ENCODE measurements around the gene LRRC36. TPM values are rescaled to one million over a fixed set of nuclear protein-coding genes. Genes with fewer than 3 reads are reported as not detected.

The LRRC36 gene
- total and polyA plus RNA-seq, 9 of the 15 experiments (the other 6 are each of a cell fraction or from before 2014, with no cell fraction given) = 0.09 to 0.40 (median 0.17) TPM; not detected in 1

DNA sequence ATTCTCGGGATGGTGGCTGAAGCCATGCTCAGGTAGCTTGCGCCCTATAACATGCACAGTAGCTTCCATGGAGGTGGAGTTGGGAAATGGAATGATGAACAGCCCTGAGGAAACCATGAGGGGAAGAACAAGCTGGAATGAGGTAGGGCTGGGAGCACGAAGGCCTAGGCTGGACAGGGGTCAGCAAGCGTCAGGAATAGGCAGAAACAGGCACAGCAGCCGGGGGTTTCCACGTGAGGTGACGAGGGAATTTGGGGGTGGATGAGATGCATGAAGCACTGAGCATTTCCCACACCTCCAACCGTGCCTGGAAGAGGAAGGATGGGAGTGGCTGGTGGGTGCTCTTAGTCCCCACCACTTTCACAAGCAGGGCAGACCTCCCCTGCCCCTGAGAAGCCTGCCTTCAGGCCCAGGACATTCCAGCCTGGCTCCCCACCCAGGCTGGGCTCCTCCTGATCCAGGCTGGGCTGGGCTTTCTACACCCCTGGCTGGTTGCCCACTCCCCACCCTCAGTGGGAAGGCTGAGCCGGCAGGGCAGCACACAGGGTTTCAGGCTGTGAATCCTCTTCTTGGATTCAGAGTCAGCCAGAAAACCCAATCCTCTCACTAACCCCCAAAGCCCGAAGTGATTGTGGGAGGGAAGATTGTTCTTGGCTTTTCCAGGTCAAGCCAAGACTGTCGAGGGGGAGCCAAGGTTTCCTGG is 25.4 kb upstream of the LRRC36 start:
- ATAC-seq = no peak
- POLR2A ChIA-PET = no interaction called here
- Histone ChIP-seq H3K9me1 (ENCODE audit: control insufficient read depth, insufficient read depth, low read length) (no peaks in the 10 kb centered on the region), H3K4me3 (no peak overlapping the region), H3K27ac (ENCODE audit: extremely low read depth, low read depth, low read length) (no peak overlapping the region), H3K9me3 (replicated peaks; ENCODE audit: control insufficient read depth, insufficient read depth, low read depth, low read length) (no peaks in the 10 kb centered on the region), H4K20me1 (replicated peaks; ENCODE audit: control insufficient read depth, insufficient read depth, low read length) (no peaks in the 10 kb centered on the region), H3K36me3 (ENCODE audit: control insufficient read depth, insufficient read depth, low read length) (no peaks in the 10 kb centered on the region), H2AFZ (ENCODE audit: low read depth, low read length) (no peak overlapping the region), H3K79me2 (ENCODE audit: control insufficient read depth, insufficient read depth, low read length) (no peaks in the 10 kb centered on the region), H3K4me2 (ENCODE audit: insufficient read depth, low read length) (no peak overlapping the region), H3K4me1 (replicated peaks in 1 of 2; ENCODE audit: control insufficient read depth in 2 of 2, insufficient read depth in 2 of 2, low read length in 2 of 2) (peaks cover 0 to 10% of the 10 kb centered on the region in 2 experiments; a peak in 1 of 5 replicates), H3K27me3 (ENCODE audit: control insufficient read depth in 2 of 2, insufficient read depth in 2 of 2, low read length in 2 of 2) (peaks cover 14 to 15% of the 10 kb centered on the region in 2 experiments; a peak in 4 of 5 replicates), H3K9ac (ENCODE audit: insufficient read depth in 1 of 2, low read depth in 2 of 2, low read length in 2 of 2) (no peak overlapping the region)
- intact Hi-C loops (cut with micrococcal nuclease) (no loop called here), in situ Hi-C loops (cut with MboI) (no loop called here)
- CTCF ChIA-PET (ENCODE audit: low intra/inter-chr PET ratio) = no interaction called here
- 17% methylated on average over 9 of the region's 11 CpGs for WGBS (ENCODE audit: insufficient coverage, low coverage, missing lambda C conversion rate)
- no TSS peak for BruUV-seq (replicated peaks)
- no peak for DNase-seq (ENCODE audit: extremely low read depth in 1 of 4, low spot score in 3 of 4)
- no peak for FAIRE-seq
- TF ChIP-seq, protein P1, sequence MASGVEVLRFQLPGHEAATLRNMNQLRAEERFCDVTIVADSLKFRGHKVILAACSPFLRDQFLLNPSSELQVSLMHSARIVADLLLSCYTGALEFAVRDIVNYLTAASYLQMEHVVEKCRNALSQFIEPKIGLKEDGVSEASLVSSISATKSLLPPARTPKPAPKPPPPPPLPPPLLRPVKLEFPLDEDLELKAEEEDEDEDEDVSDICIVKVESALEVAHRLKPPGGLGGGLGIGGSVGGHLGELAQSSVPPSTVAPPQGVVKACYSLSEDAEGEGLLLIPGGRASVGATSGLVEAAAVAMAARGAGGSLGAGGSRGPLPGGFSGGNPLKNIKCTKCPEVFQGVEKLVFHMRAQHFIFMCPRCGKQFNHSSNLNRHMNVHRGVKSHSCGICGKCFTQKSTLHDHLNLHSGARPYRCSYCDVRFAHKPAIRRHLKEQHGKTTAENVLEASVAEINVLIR (CRISPR knock-in tag; IDR thresholded peaks at IDR 0.05) = no peak
- no peak for TF ChIP-seq MCM3 (IDR thresholded peaks at IDR 0.05)
- TF ChIP-seq MAFF (IDR thresholded peaks at IDR 0.05; ENCODE audit: low read length) = no peak
- no peak for TF ChIP-seq ZNF274 (IDR thresholded peaks at IDR 0.05; ENCODE audit: borderline replicate concordance, low read depth, low read length)
- TF ChIP-seq CREB1 (IDR thresholded peaks at IDR 0.05) = no peak
- no peak for TF ChIP-seq CREB1 (CRISPR knock-in tag; IDR thresholded peaks at IDR 0.05)
- TF ChIP-seq, protein P2, sequence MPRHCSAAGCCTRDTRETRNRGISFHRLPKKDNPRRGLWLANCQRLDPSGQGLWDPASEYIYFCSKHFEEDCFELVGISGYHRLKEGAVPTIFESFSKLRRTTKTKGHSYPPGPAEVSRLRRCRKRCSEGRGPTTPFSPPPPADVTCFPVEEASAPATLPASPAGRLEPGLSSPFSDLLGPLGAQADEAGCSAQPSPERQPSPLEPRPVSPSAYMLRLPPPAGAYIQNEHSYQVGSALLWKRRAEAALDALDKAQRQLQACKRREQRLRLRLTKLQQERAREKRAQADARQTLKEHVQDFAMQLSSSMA (CRISPR knock-in tag; IDR thresholded peaks at IDR 0.05) = no peak
- no peak for TF ChIP-seq HDAC3 (IDR thresholded peaks at IDR 0.05; ENCODE audit: borderline replicate concordance, partially characterized antibody)
- TF ChIP-seq, protein P3, sequence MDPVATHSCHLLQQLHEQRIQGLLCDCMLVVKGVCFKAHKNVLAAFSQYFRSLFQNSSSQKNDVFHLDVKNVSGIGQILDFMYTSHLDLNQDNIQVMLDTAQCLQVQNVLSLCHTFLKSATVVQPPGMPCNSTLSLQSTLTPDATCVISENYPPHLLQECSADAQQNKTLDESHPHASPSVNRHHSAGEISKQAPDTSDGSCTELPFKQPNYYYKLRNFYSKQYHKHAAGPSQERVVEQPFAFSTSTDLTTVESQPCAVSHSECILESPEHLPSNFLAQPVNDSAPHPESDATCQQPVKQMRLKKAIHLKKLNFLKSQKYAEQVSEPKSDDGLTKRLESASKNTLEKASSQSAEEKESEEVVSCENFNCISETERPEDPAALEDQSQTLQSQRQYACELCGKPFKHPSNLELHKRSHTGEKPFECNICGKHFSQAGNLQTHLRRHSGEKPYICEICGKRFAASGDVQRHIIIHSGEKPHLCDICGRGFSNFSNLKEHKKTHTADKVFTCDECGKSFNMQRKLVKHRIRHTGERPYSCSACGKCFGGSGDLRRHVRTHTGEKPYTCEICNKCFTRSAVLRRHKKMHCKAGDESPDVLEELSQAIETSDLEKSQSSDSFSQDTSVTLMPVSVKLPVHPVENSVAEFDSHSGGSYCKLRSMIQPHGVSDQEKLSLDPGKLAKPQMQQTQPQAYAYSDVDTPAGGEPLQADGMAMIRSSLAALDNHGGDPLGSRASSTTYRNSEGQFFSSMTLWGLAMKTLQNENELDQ (CRISPR knock-in tag; IDR thresholded peaks at IDR 0.05; ENCODE audit: borderline replicate concordance) = no peak
- no peak for TF ChIP-seq SRSF7 (optimal IDR thresholded peaks at IDR 0.05; ENCODE audit: low read depth, low read length)
- TF ChIP-seq ZBTB8A (IDR thresholded peaks at IDR 0.05; ENCODE audit: partially characterized antibody) = no peak

Measured in K562 (cell line).